Measurements from ENCODE around the gene KRT38.

Gene KRT38

DNA sequence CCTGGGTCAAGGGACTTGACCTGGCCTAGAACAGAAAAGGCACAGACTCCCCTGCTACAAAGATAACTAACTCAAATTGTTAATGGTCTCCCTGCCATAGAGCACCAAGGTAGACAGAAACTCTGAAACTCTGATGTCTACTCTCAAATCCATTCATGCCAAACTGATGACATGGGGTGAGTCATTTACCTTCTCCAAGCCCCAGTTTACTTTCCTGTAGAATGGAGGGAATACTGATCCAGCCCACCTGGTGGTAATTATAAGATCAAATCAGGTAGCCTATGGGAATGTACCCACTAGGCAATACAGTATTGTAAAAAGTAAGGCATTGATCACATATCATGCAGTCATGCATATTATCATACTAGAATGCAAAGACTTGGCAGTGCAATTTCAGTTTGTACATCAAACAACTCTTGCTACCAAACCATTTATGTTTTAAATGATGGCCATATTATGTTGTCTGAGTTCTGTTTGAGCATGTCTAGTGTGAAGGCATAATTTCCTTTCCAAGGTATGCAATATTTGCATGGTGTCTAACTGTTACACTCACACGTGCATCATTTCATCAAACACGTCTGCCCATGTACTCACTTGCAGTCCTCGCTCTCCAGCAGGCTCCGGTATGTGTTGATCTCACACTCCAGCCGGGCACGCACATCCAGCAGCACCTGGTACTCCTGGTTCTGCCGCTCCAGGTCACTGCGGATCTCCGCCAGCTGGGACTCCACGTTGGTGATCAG, 46.4 kb downstream of the KRT38 start:
- DNase-seq (ENCODE audit: low read depth), result no peak

DNA sequence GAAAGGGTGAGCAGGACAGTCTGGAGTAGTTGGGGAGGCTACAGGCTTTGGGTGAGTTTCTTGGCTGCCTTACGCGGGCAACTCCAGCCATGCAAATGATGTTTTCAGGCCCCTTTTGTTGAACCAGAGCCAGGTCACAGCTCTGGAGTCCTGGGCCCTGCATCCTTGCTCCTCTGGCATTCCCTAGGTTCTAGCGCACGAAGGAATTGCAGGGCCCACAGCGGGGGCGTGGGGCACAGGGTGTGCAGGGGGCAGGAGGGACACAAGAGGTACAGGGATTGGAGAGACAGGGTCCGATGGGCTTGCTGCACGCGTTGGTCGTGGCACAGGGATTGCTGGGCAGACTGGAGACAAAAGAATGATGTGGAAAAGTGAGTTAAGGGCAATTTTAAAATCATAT, 47.0 kb downstream of the KRT38 start:
- DNase-seq (ENCODE audit: low read depth), result no peak

DNA sequence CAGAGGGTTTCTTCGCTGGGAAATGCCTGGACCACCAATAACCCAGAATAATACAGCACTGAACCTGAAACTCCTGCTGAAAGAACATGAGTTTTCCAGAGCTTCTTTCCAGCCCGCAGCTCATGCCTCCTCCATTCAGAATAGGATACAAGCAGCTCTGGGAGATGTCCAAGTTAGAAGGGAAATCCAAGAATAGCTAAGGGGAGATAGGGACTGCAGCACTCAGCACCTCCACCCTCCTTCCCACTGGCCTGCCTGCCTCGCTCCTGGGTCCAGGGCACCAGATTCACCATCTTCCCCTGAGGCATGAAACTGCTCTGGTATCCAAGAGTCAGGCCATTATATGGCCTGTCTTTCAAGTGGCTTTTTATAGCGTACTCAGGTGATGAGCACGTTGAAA, 47.5 kb downstream of the KRT38 start:
- no peak for DNase-seq (ENCODE audit: low read depth)

GRCh38 chr17:41392278-41392677, 48.5 kb downstream of the KRT38 start:
- DNase-seq (ENCODE audit: low read depth), result no peak

GRCh38 chr17:41391535-41391934, 49.2 kb downstream of the KRT38 start:
- no peak for DNase-seq (ENCODE audit: low read depth)

DNA sequence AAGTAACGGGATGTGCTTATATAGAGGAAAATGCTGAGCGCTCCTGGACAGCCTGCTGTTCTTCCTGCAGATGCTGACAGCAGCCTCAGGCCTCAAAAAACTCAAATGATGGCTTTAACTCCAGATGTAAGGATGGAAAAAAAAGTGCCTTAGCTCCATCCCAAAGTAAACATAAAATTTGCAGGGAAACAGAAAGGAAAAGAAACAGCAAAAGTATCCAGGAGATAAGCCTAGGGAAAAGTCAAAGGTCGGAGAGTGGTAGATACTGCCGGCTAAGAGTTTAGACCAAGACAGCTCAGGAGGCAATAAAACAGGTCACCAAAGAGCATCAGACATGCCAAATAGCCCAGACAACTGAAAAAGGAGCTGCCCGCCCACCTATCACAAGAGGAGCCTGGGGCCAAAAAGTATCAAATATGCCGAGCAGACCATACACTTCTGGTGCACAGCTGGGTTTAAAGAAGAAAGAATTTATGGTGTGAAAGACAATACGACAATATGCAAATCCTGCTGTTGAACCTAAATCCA, 50.3 kb downstream of the KRT38 start:
- no peak for DNase-seq (ENCODE audit: low read depth)

GRCh38 chr17:41387670-41388069, 53.1 kb downstream of the KRT38 start:
- no peak for DNase-seq (ENCODE audit: low read depth)

GRCh38 chr17:41386227-41386626, 54.6 kb downstream of the KRT38 start:
- DNase-seq (ENCODE audit: low read depth), result no peak

Measured in activated T-helper 1 cell treated with Interleukin-2 at 50 U/mL for 16 hours (primary cell).